MM.1S (cell line): ENCODE data around the gene LGALS8.
"Not testable (repeated sequence)": the region's sequence is repeated elsewhere in the genome, so short reads cannot be mapped to it uniquely, and the experiment has no call there.

Experiments
- DNase-seq: peaks from one replicate; pipeline ENCODE4 v3.0.0-alpha.2; 2015
- H2AFZ ChIP-seq: fragments of 300-600 bp; sonication (generic); 2 replicates; pipeline ENCODE4 v1.6.0; 2016; ENCODE audit warnings: antibody characterized with exemption, low read length
- H3F3A ChIP-seq: fragments of 300-600 bp; sonication (generic); 2 replicates; pipeline ENCODE4 v1.6.1; 2016; ENCODE audit warnings: mild to moderate bottlenecking, antibody characterized with exemption, low read length, moderate library complexity, mixed read lengths; ENCODE audit not compliant: insufficient read depth
- H3K27ac ChIP-seq: fragments of 300-600 bp; sonication (generic); 2 replicates; pipeline ENCODE4 v1.5.1; 2016; ENCODE audit warnings: mild to moderate bottlenecking, low read length
- H3K27me3 ChIP-seq: fragments of 300-600 bp; sonication (generic); replicated peaks from 2 replicates; pipeline ENCODE4 v1.6.0; 2016; ENCODE audit warnings: low read length; ENCODE audit not compliant: insufficient read depth
- H3K36me3 ChIP-seq: fragments of 300-600 bp; sonication (generic); replicated peaks from 2 replicates; pipeline ENCODE4 v1.6.1; 2016; ENCODE audit warnings: mild to moderate bottlenecking, low read length, mixed read lengths; ENCODE audit not compliant: insufficient read depth
- H3K4me1 ChIP-seq: fragments of 300-600 bp; sonication (generic); 2 replicates; pipeline ENCODE4 v1.6.1; 2016; ENCODE audit warnings: low read length, mixed read lengths
- H3K4me2 ChIP-seq: fragments of 300-600 bp; sonication (generic); 2 replicates; pipeline ENCODE4 v1.6.0; 2016; ENCODE audit warnings: low read depth, low read length
- H3K4me3 ChIP-seq: fragments of 300-600 bp; sonication (generic); 2 replicates; pipeline ENCODE4 v1.5.1; 2016; ENCODE audit warnings: low read length, mixed read lengths
- H3K79me2 ChIP-seq: fragments of 300-600 bp; sonication (generic); 2 replicates; pipeline ENCODE4 v1.6.1; 2016; ENCODE audit warnings: mixed run types, low read length, mixed read lengths
- H3K9ac ChIP-seq: fragments of 300-600 bp; sonication (generic); 2 replicates; pipeline ENCODE4 v1.6.1; 2016; ENCODE audit warnings: low read length, mixed read lengths
- H3K9me2 ChIP-seq: fragments of 300-600 bp; sonication (generic); replicated peaks from 2 replicates; pipeline ENCODE4 v1.6.1; 2016; ENCODE audit warnings: mild to moderate bottlenecking, low read length, mixed read lengths; ENCODE audit not compliant: insufficient read depth
- H3K9me3 ChIP-seq: fragments of 300-600 bp; sonication (generic); replicated peaks from 2 replicates; pipeline ENCODE4 v1.6.1; 2016; ENCODE audit warnings: mild to moderate bottlenecking, low read length, mixed read lengths; ENCODE audit not compliant: insufficient read depth
- H4K20me1 ChIP-seq: fragments of 300-600 bp; sonication (generic); 2 replicates; pipeline ENCODE4 v1.6.1; 2016; ENCODE audit warnings: mild to moderate bottlenecking, low read length, moderate library complexity, mixed read lengths; ENCODE audit not compliant: insufficient read depth
- CTCF ChIP-seq: fragments of 300-600 bp; sonication (generic); IDR thresholded peaks from 2 replicates; pipeline ENCODE4 v1.5.1; 2016; ENCODE audit warnings: antibody characterized with exemption, low read length, mixed read lengths
- EZH2 ChIP-seq: fragments of 300-600 bp; sonication (generic); optimal IDR thresholded peaks from 2 replicates; pipeline ENCODE3; 2017; ENCODE audit warnings: low read depth, mild to moderate bottlenecking, antibody characterized with exemption, low read length, mixed read lengths
- EZH2phosphoT487 ChIP-seq: fragments of 300-600 bp; sonication (generic); IDR thresholded peaks from 2 replicates; pipeline ENCODE4 v1.6.1; 2018; ENCODE audit warnings: antibody characterized with exemption, low read length

Gene LGALS8

GRCh38 chr1:236501093-236501492 is 22.7 kb upstream of the LGALS8 start:
- no peaks in the 10 kb centered on the region for H3K36me3 ChIP-seq
- H3K9me3 ChIP-seq = no peaks in the 10 kb centered on the region

GRCh38 chr1:236502579-236502971 is 21.2 kb upstream of the LGALS8 start:
- Histone ChIP-seq H3K79me2 (no peaks in the 10 kb centered on the region), H3K9ac (no peak overlapping the region), H2AFZ (no peak overlapping the region), H3F3A (no peaks in the 10 kb centered on the region), H3K27ac (no peak overlapping the region), H3K4me1 (no peaks in the 10 kb centered on the region), H4K20me1 (no peaks in the 10 kb centered on the region), H3K36me3 (no peaks in the 10 kb centered on the region), H3K4me2 (no peak overlapping the region), H3K4me3 (no peak overlapping the region), H3K9me2 (no peaks in the 10 kb centered on the region), H3K27me3 (peaks cover 38% of the 10 kb centered on the region), H3K9me3 (no peaks in the 10 kb centered on the region)
- TF ChIP-seq CTCF = no peak
- no peak for TF ChIP-seq EZH2phosphoT487
- TF ChIP-seq EZH2 = no peak
- DNase-seq = no peak

More at GRCh38 chr1:236501093-236501492, 22.7 kb upstream of the LGALS8 start:
- Histone ChIP-seq H3F3A (no peaks in the 10 kb centered on the region), H3K4me3 (no peak overlapping the region), H2AFZ (no peak overlapping the region), H3K27ac (no peak overlapping the region), H4K20me1 (no peaks in the 10 kb centered on the region), H3K4me2 (no peak overlapping the region), H3K9ac (no peak overlapping the region), H3K4me1 (no peaks in the 10 kb centered on the region), H3K9me2 (no peaks in the 10 kb centered on the region), H3K79me2 (no peaks in the 10 kb centered on the region), H3K27me3 (peaks cover 23% of the 10 kb centered on the region)
- DNase-seq = no peak
- TF ChIP-seq EZH2phosphoT487 (no peak), EZH2 (no peak), CTCF (no peak)

GRCh38 chr1:236502972-236503639 is 20.7 kb upstream of the LGALS8 start:
- Histone ChIP-seq H2AFZ (no peak overlapping the region), H3K4me1 (no peaks in the 10 kb centered on the region), H3K36me3 (no peaks in the 10 kb centered on the region), H3K27me3 (peaks cover 43% of the 10 kb centered on the region), H3F3A (no peaks in the 10 kb centered on the region), H3K9ac (no peak overlapping the region), H4K20me1 (no peaks in the 10 kb centered on the region), H3K4me2 (no peak overlapping the region), H3K27ac (no peak overlapping the region), H3K79me2 (no peaks in the 10 kb centered on the region), H3K9me2 (no peaks in the 10 kb centered on the region), H3K4me3 (no peak overlapping the region), H3K9me3 (no peaks in the 10 kb centered on the region)
- TF ChIP-seq EZH2 (no peak), CTCF (no peak), EZH2phosphoT487 (no peak)
- DNase-seq = no peak

- not testable (repeated sequence) for H3K27ac ChIP-seq
Observed at GRCh38 chr1:236504338-236504737, 19.4 kb upstream of the LGALS8 start.

More at GRCh38 chr1:236504338-236504737, 19.4 kb upstream of the LGALS8 start:
- H2AFZ ChIP-seq, H3K9me3 ChIP-seq, H3F3A ChIP-seq, DNase-seq, H3K79me2 ChIP-seq, H3K9ac ChIP-seq, H3K9me2 ChIP-seq, H3K4me2 ChIP-seq, H3K36me3 ChIP-seq, H4K20me1 ChIP-seq, H3K4me3 ChIP-seq: not testable (repeated sequence)
- Histone ChIP-seq H3K27me3 (peaks cover 48% of the 10 kb centered on the region), H3K4me1 (peaks cover 11% of the 10 kb centered on the region)
